ENCODE measurements around the gene VPS18.

GRCh38 chr15:40926659-40927494, 32.6 kb downstream of the VPS18 start:
- TF ChIP-seq CTCF (IDR thresholded peaks at IDR 0.05; ENCODE audit: low read depth, low read length, poor library complexity, severe bottlenecking) (no peak), EZH2phosphoT487 (IDR thresholded peaks at IDR 0.05; ENCODE audit: borderline replicate concordance, low read length) (0 out of 2 replicates have a peak, but pooled peaks have one; percentile 82)

Data from DOHH2 (cell line).